IMR-90 (cell line): ENCODE measurements around the gene IMPDH1. TPM values are rescaled to one million over a fixed set of nuclear protein-coding genes. Genes with fewer than 3 reads are reported as not detected.

Experiments used
- ATAC-seq: fragments of 200-7000 bp; cut with Tn5 transposase; 2 replicates; pipeline ENCODE4 v1.9.1; 2020; ENCODE audit warnings: low read depth, mild to moderate bottlenecking, moderate library complexity
- BruUV-seq: library from RNA; stranded (reverse); fragments of 400-500 nt; replicated peaks from 2 replicates; lab custom pipeline; 2021; lab: Mats Ljungman, UMichigan
- CTCF ChIA-PET: fragments of 300-600 bp; formaldehyde crosslinking; extraction: SDS; loops from one replicate; lab custom pipeline; 2021; ENCODE audit warnings: antibody characterized with exemption; lab: Yijun Ruan, JAX
- POLR2A ChIA-PET: fragments of 300-600 bp; sonication (Branson Sonifier 250); formaldehyde crosslinking; loops from one replicate; lab custom pipeline; 2022; ENCODE audit warnings: antibody characterized with exemption; ENCODE audit not compliant: unreplicated experiment; lab: Charles Lee
- DNase-seq: peaks from one replicate; pipeline ENCODE4 v3.0.0; 2013
- H2AFZ ChIP-seq: replicated peaks from 2 replicates; pipeline ENCODE3; 2013; ENCODE audit warnings: low read length, mild to moderate bottlenecking; ENCODE audit not compliant: poor library complexity
- H2AK5ac ChIP-seq: 2 replicates; pipeline ENCODE4 v1.6.1; 2013; ENCODE audit warnings: low read depth, low read length, inconsistent platforms
- H2AK9ac ChIP-seq: replicated peaks from 2 replicates; pipeline ENCODE3; 2013; ENCODE audit warnings: mild to moderate bottlenecking, low read depth, low read length, moderate library complexity; ENCODE audit not compliant: poor library complexity
- H2BK120ac ChIP-seq: 2 replicates; pipeline ENCODE4 v1.6.1; 2013; ENCODE audit warnings: low read depth, low read length, inconsistent platforms
- H2BK15ac ChIP-seq: 3 replicates; pipeline ENCODE4 v1.6.1; 2013; ENCODE audit warnings: low read depth, low read length, inconsistent platforms
- H2BK20ac ChIP-seq: 2 replicates; pipeline ENCODE4 v1.6.1; 2013; ENCODE audit warnings: low read depth, mild to moderate bottlenecking, inconsistent platforms, low read length, moderate library complexity
- H2BK5ac ChIP-seq: 2 replicates; pipeline ENCODE4 v1.6.1; 2013; ENCODE audit warnings: mild to moderate bottlenecking, low read depth, low read length, inconsistent platforms; ENCODE audit not compliant: poor library complexity, severe bottlenecking
- H3K14ac ChIP-seq: replicated peaks from 2 replicates; pipeline ENCODE4 v1.6.1; 2013; ENCODE audit warnings: low read depth, low read length, inconsistent platforms
- H3K18ac ChIP-seq: 2 replicates; pipeline ENCODE4 v1.6.1; 2013; ENCODE audit warnings: low read depth, low read length, control low read depth
- H3K23ac ChIP-seq: 2 replicates; pipeline ENCODE4 v1.6.1; 2013; ENCODE audit warnings: low read depth, low read length, inconsistent platforms
- H3K27ac ChIP-seq: 2 replicates; pipeline ENCODE4 v1.5.1; 2013; ENCODE audit warnings: mild to moderate bottlenecking, control low read depth, low read length; ENCODE audit not compliant: insufficient read depth
- H3K27me3 ChIP-seq: 2 replicates; pipeline ENCODE4 v1.6.1; 2013; ENCODE audit warnings: low read length; ENCODE audit not compliant: control insufficient read depth, insufficient read depth
- H3K36me3 ChIP-seq: 2 replicates; pipeline ENCODE4 v1.6.1; 2013; ENCODE audit warnings: low read length, mixed read lengths; ENCODE audit not compliant: control insufficient read depth, insufficient read depth
- H3K4ac ChIP-seq: 2 replicates; pipeline ENCODE4 v1.6.1; 2013; ENCODE audit warnings: low read depth, low read length, inconsistent platforms
- H3K4me1 ChIP-seq: 2 replicates; pipeline ENCODE4 v1.6.1; 2013; ENCODE audit warnings: low read length, mixed read lengths; ENCODE audit not compliant: control insufficient read depth, insufficient read depth
- H3K4me2 ChIP-seq: 2 replicates; pipeline ENCODE4 v1.6.1; 2013; ENCODE audit warnings: low read depth, mild to moderate bottlenecking, control low read depth, low read length, moderate library complexity
- H3K4me3 ChIP-seq: 2 replicates; pipeline ENCODE4 v1.5.1; 2013; ENCODE audit warnings: low read depth, mild to moderate bottlenecking, control low read depth, low read length, moderate library complexity; ENCODE audit not compliant: insufficient read depth
- H3K56ac ChIP-seq: 2 replicates; pipeline ENCODE4 v1.6.1; 2013; ENCODE audit warnings: low read length, inconsistent platforms; ENCODE audit not compliant: insufficient read depth; ENCODE audit errors: extremely low read depth
- H3K79me1 ChIP-seq, 2 experiments: 2 replicates each; pipeline ENCODE4 v1.6.1; 2013; ENCODE audit warnings: low read length in 2 of 2, inconsistent platforms in 1 of 2, low read depth in 1 of 2
- H3K9ac ChIP-seq: 2 replicates; pipeline ENCODE4 v1.6.1; 2013; ENCODE audit warnings: low read depth, low read length, control low read depth
- H3K9me1 ChIP-seq: 2 replicates; pipeline ENCODE4 v1.6.1; 2013; ENCODE audit warnings: low read length, inconsistent platforms; ENCODE audit not compliant: insufficient read depth
- H3K9me3 ChIP-seq: 2 replicates; pipeline ENCODE4 v1.6.1; 2013; ENCODE audit warnings: low read length; ENCODE audit not compliant: control insufficient read depth, insufficient read depth
- H4K20me1 ChIP-seq: 2 replicates; pipeline ENCODE4 v1.6.1; 2013; ENCODE audit warnings: low read length, inconsistent platforms; ENCODE audit not compliant: insufficient read depth
- H4K5ac ChIP-seq: 2 replicates; pipeline ENCODE4 v1.6.1; 2013; ENCODE audit warnings: mild to moderate bottlenecking, low read depth, low read length, control low read depth
- H4K8ac ChIP-seq, 2 experiments: 2 replicates each; pipeline ENCODE4 v1.6.1; 2013; ENCODE audit warnings: low read depth in 2 of 2, low read length in 2 of 2, control low read depth in 1 of 2, inconsistent platforms in 1 of 2
- H4K91ac ChIP-seq: 2 replicates; pipeline ENCODE4 v1.6.1; 2013; ENCODE audit warnings: low read depth, low read length, inconsistent platforms; ENCODE audit not compliant: insufficient read depth
- BHLHE40 ChIP-seq: fragments of 150-350 bp; IDR thresholded peaks from 2 replicates; pipeline ENCODE4 v1.6.1; 2016; ENCODE audit warnings: mild to moderate bottlenecking, low read depth, low read length
- CEBPB ChIP-seq: IDR thresholded peaks from 2 replicates; pipeline ENCODE4 v1.6.1; 2012; ENCODE audit warnings: low read depth, low read length, improper control_type of control experiment
- CTCF ChIP-seq: conservative IDR thresholded peaks from 2 replicates; pipeline ENCODE4 v1.5.1; 2012; ENCODE audit warnings: mild to moderate bottlenecking, low read depth, low read length, improper control_type of control experiment
- FOS ChIP-seq: fragments of 150-350 bp; IDR thresholded peaks from 2 replicates; pipeline ENCODE4 v1.6.1; 2016; ENCODE audit warnings: low read depth, low read length
- MAFK ChIP-seq: IDR thresholded peaks from 2 replicates; pipeline ENCODE4 v1.6.1; 2012; ENCODE audit warnings: low read depth, low read length, improper control_type of control experiment
- MAZ ChIP-seq: IDR thresholded peaks from 2 replicates; pipeline ENCODE4 v1.6.1; 2012; ENCODE audit warnings: low read depth, mild to moderate bottlenecking, low read length, improper control_type of control experiment, moderate library complexity, borderline replicate concordance
- MXI1 ChIP-seq: IDR thresholded peaks from 2 replicates; pipeline ENCODE4 v1.6.1; 2012; ENCODE audit warnings: low read depth, mild to moderate bottlenecking, low read length, moderate library complexity, borderline replicate concordance
- NFE2L2 ChIP-seq: fragments of 150-350 bp; IDR thresholded peaks from 2 replicates; pipeline ENCODE4 v1.6.1; 2016; ENCODE audit warnings: low read depth, mild to moderate bottlenecking, low read length
- POLR2A ChIP-seq: IDR thresholded peaks from 2 replicates; pipeline ENCODE4 v1.6.1; 2012; ENCODE audit warnings: mild to moderate bottlenecking, low read depth, low read length
- RAD21 ChIP-seq: IDR thresholded peaks from 2 replicates; pipeline ENCODE4 v1.6.1; 2012; ENCODE audit warnings: low read length, improper control_type of control experiment
- RCOR1 ChIP-seq: IDR thresholded peaks from 2 replicates; pipeline ENCODE4 v1.6.1; 2012; ENCODE audit warnings: mild to moderate bottlenecking, low read length, improper control_type of control experiment; ENCODE audit not compliant: insufficient replicate concordance
- RFX5 ChIP-seq: IDR thresholded peaks from 2 replicates; pipeline ENCODE4 v1.8.0; 2012; ENCODE audit warnings: low read depth, mild to moderate bottlenecking, low read length, moderate library complexity
- SMC3 ChIP-seq: fragments of 150-350 bp; IDR thresholded peaks from 2 replicates; pipeline ENCODE4 v1.6.1; 2016; ENCODE audit warnings: low read depth, mild to moderate bottlenecking, antibody characterized with exemption, low read length, moderate library complexity
- USF2 ChIP-seq: fragments of 150-350 bp; IDR thresholded peaks from 2 replicates; pipeline ENCODE4 v1.6.1; 2017; ENCODE audit warnings: mild to moderate bottlenecking, antibody characterized with exemption, low read length, low read depth
- WGBS, 2 experiments: methylation state at CpG; one replicate each; pipeline versions ENCODE4 v1.1.5 to v1.1.7; 2013; ENCODE audit warnings: missing lambda C conversion rate in 2 of 2; ENCODE audit not compliant: insufficient read length in 1 of 2; ENCODE audit errors: extremely low coverage in 2 of 2; 5-methylcytosine and 5-hydroxymethylcytosine counted together
- dilution Hi-C: fragments of 300-500 bp; cut with HindIII; formaldehyde crosslinking; loops from one replicate; pipeline ENCODE4 v1.14.3; 2018; ENCODE audit warnings: low sequenced_read_pairs; ENCODE audit not compliant: unreplicated experiment
- in situ Hi-C: fragments of 300-500 bp; cut with MboI; formaldehyde crosslinking; loops from 3 replicates; pipeline ENCODE4 v1.14.3; 2019; ENCODE audit warnings: low sequenced_read_pairs, inconsistent platforms, mixed read lengths
- intact Hi-C: fragments of 100-400 bp; cut with micrococcal nuclease; formaldehyde crosslinking; loops from 2 replicates; pipeline ENCODE4 v1.10.0; 2022
- polyA plus RNA-seq, 3 experiments: library from polyadenylated mRNA; depleted of rRNA; stranded (reverse); fragments of >200 nt; gene quantifications; 2 replicates each; pipeline ENCODE4 v1.2.3, GENCODE V29; 2012; ENCODE audit warnings: low replicate concordance in 1 of 3
- total RNA-seq: library from RNA; depleted of rRNA; stranded (reverse); fragments of >200 nt; gene quantifications from 2 replicates; pipeline ENCODE4 v1.2.3, GENCODE V29; 2012
- TF ChIP-seq, protein P1 (sequence below): fragments of 150-350 bp; IDR thresholded peaks from 2 replicates; pipeline ENCODE4 v1.6.1; 2016; ENCODE audit warnings: low read depth, mild to moderate bottlenecking, low read length, moderate library complexity, borderline replicate concordance

The IMPDH1 gene
- total and polyA plus RNA-seq, 2 of the 4 experiments (the other 2 are of a cell fraction) = 49.5 to 69.3 TPM

- Histone ChIP-seq H3K23ac (no peak overlapping the region), H3K18ac (no peak overlapping the region), H2BK5ac (no peak overlapping the region), H3K79me1 (peaks cover 19 to 42% of the 10 kb centered on the region in 2 experiments), H3K9me3 (no peaks in the 10 kb centered on the region), H3K4me2 (no peak overlapping the region), H2BK120ac (no peak overlapping the region), H2BK15ac (no peak overlapping the region), H2AK9ac (no peak overlapping the region), H4K91ac (no peak overlapping the region), H4K8ac (no peak overlapping the region), H2AFZ (no peak overlapping the region), H3K4me3 (no peak overlapping the region), H3K9me1 (peaks cover 9% of the 10 kb centered on the region; the same call in 1 of the 2 replicates), H3K36me3 (peaks cover 27% of the 10 kb centered on the region), H3K9ac (no peak overlapping the region), H3K56ac (no peak overlapping the region), H4K5ac (no peak overlapping the region), H4K20me1 (peaks cover 26% of the 10 kb centered on the region), H2AK5ac (no peak overlapping the region), H3K4ac (no peak overlapping the region), H2BK20ac (no peak overlapping the region), H3K4me1 (peaks cover 9% of the 10 kb centered on the region), H3K27me3 (no peaks in the 10 kb centered on the region), H3K14ac (no peak overlapping the region), H3K27ac (no peak overlapping the region)
- no peak for TF ChIP-seq RCOR1
- TF ChIP-seq CTCF = no peak
- TF ChIP-seq SMC3 = no peak
- TF ChIP-seq MAFK = no peak
- no peak for TF ChIP-seq MXI1
- no peak for TF ChIP-seq BHLHE40
- no peak for TF ChIP-seq NFE2L2
- TF ChIP-seq POLR2A = no peak
- no peak for TF ChIP-seq FOS
- no peak for TF ChIP-seq CEBPB
- TF ChIP-seq RFX5 = no peak
- no peak for TF ChIP-seq USF2
- TF ChIP-seq RAD21 = no peak
- no peak for TF ChIP-seq MAZ
- TF ChIP-seq, protein P1, sequence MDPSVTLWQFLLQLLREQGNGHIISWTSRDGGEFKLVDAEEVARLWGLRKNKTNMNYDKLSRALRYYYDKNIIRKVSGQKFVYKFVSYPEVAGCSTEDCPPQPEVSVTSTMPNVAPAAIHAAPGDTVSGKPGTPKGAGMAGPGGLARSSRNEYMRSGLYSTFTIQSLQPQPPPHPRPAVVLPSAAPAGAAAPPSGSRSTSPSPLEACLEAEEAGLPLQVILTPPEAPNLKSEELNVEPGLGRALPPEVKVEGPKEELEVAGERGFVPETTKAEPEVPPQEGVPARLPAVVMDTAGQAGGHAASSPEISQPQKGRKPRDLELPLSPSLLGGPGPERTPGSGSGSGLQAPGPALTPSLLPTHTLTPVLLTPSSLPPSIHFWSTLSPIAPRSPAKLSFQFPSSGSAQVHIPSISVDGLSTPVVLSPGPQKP = no peak
- ChIA-PET CTCF (no interaction called here), POLR2A (no interaction called here)
- BruUV-seq = no TSS peak
- no peak for ATAC-seq
- no peak for DNase-seq
- dilution Hi-C loops = no loop called here
- intact Hi-C loops = no loop called here
- in situ Hi-C loops = no loop called here
- no CpG with 5 or more reads among the region's 2 CpGs for WGBS, 2 experiments
These were observed 7.4 kb downstream of the IMPDH1 start for GRCh38 chr7:128402356-128402755.
